ENCODE measurements around the gene FNDC3B. TPM values are rescaled to one million over a fixed set of nuclear protein-coding genes. Genes with fewer than 3 reads are reported as not detected.

FNDC3B gene
- total RNA-seq, 1 donor from 2014 or later = 153 TPM

GRCh38 chr3:172213200-172213599, 173.8 kb downstream of the FNDC3B start:
- DNase-seq (no peak), ATAC-seq (no peak)
- TF ChIP-seq, protein P1, sequence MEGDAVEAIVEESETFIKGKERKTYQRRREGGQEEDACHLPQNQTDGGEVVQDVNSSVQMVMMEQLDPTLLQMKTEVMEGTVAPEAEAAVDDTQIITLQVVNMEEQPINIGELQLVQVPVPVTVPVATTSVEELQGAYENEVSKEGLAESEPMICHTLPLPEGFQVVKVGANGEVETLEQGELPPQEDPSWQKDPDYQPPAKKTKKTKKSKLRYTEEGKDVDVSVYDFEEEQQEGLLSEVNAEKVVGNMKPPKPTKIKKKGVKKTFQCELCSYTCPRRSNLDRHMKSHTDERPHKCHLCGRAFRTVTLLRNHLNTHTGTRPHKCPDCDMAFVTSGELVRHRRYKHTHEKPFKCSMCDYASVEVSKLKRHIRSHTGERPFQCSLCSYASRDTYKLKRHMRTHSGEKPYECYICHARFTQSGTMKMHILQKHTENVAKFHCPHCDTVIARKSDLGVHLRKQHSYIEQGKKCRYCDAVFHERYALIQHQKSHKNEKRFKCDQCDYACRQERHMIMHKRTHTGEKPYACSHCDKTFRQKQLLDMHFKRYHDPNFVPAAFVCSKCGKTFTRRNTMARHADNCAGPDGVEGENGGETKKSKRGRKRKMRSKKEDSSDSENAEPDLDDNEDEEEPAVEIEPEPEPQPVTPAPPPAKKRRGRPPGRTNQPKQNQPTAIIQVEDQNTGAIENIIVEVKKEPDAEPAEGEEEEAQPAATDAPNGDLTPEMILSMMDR (IDR thresholded peaks at IDR 0.05) = no peak
- no peaks in the 10 kb centered on the region for H3K9me3 ChIP-seq
- H3K27ac ChIP-seq = no peak overlapping the region
- H3K27me3 ChIP-seq (ENCODE audit: low read depth) = no peaks in the 10 kb centered on the region
- peaks cover 50% of the 10 kb centered on the region for H3K4me1 ChIP-seq
- intact Hi-C loops (cut with DNase I) = no loop called here
- no peak overlapping the region for H3K4me3 ChIP-seq
- no peaks in the 10 kb centered on the region for H3K36me3 ChIP-seq

GRCh38 chr3:172213904-172214303, 174.5 kb downstream of the FNDC3B start:
- Histone ChIP-seq H3K27ac (no peak overlapping the region), H3K27me3 (ENCODE audit: low read depth) (no peaks in the 10 kb centered on the region), H3K4me1 (peaks cover 57% of the 10 kb centered on the region), H3K36me3 (no peaks in the 10 kb centered on the region), H3K9me3 (no peaks in the 10 kb centered on the region), H3K4me3 (no peak overlapping the region)
- ATAC-seq (peak in 1 of 2 donors; percentile 59), DNase-seq (no peak)
- intact Hi-C loops (cut with DNase I) = no loop called here
- TF ChIP-seq, protein P1 (IDR thresholded peaks at IDR 0.05) = no peak

DNA sequence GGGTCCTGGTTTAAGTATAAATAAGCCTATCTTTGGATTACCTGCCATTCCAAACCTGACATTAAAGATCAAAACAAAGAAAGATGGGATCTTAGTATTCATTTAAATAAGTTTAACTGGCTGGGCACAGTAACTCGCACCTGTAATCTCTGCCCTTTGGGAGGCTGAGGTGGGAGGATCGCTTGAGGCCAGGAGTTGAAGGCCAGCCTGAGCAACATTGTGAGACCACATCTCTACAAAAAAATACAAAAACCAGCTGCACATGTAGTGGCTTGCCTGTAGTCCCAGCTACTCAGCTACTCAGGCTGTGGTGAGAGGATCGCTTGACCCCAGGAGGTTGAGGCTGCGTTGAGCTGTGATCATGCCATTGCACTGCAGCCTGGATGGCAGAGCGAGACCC, 176.9 kb downstream of the FNDC3B start:
- H3K9me3 ChIP-seq = no peaks in the 10 kb centered on the region
- no peaks in the 10 kb centered on the region for H3K27me3 ChIP-seq (ENCODE audit: low read depth)
- H3K27ac ChIP-seq = no peak overlapping the region
- ATAC-seq = no peak
- TF ChIP-seq, protein P1 (IDR thresholded peaks at IDR 0.05) = no peak
- H3K36me3 ChIP-seq = no peaks in the 10 kb centered on the region
- DNase-seq = no peak
- intact Hi-C loops (cut with DNase I) = no loop called here
- H3K4me3 ChIP-seq = no peak overlapping the region
- peaks cover 69% of the 10 kb centered on the region for H3K4me1 ChIP-seq

DNA sequence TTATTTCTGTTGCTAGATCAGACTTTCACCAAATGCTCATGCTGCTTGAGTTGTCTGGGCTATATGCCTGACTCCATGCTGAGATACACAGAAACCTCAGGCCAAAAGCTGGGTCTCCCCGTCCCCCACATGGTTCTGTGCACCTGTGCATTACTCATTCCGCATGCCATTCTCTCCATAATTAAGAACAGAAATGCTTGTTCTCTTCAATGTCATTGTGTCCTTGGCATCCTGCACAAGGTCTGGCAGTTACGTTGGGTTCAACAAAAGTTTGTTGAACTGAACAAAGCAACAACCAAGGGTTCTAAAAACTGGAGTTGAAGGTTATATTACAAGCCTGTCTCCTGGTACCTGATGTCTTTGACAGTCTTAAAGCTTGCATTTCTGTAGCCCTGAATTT, 177.5 kb downstream of the FNDC3B start:
- H3K27ac ChIP-seq = no peak overlapping the region
- intact Hi-C loops (cut with DNase I) = no loop called here
- H3K4me3 ChIP-seq = no peak overlapping the region
- ATAC-seq (no peak), DNase-seq (no peak)
- no peaks in the 10 kb centered on the region for H3K27me3 ChIP-seq (ENCODE audit: low read depth)
- H3K36me3 ChIP-seq = no peaks in the 10 kb centered on the region
- peaks cover 74% of the 10 kb centered on the region for H3K4me1 ChIP-seq
- TF ChIP-seq, protein P1 (IDR thresholded peaks at IDR 0.05) = no peak
- H3K9me3 ChIP-seq = no peaks in the 10 kb centered on the region

- TF ChIP-seq, protein P1 (IDR thresholded peaks at IDR 0.05) = no peak
- intact Hi-C loops (cut with DNase I) = no loop called here
- no peak for ATAC-seq
- H3K27me3 ChIP-seq (ENCODE audit: low read depth) = no peaks in the 10 kb centered on the region
- H3K4me1 ChIP-seq = peaks cover 65% of the 10 kb centered on the region
- H3K9me3 ChIP-seq = no peaks in the 10 kb centered on the region
- H3K36me3 ChIP-seq = no peaks in the 10 kb centered on the region
- no peak for DNase-seq
- H3K27ac ChIP-seq = no peak overlapping the region
- H3K4me3 ChIP-seq = no peak overlapping the region
These were observed 178.5 kb downstream of the FNDC3B start for GRCh38 chr3:172217877-172218276.
